ENCODE data around the gene CYP4A22.
"Not testable (repeated sequence)": the region's sequence is repeated elsewhere in the genome, so short reads cannot be mapped to it uniquely, and the experiment has no call there.

DNA sequence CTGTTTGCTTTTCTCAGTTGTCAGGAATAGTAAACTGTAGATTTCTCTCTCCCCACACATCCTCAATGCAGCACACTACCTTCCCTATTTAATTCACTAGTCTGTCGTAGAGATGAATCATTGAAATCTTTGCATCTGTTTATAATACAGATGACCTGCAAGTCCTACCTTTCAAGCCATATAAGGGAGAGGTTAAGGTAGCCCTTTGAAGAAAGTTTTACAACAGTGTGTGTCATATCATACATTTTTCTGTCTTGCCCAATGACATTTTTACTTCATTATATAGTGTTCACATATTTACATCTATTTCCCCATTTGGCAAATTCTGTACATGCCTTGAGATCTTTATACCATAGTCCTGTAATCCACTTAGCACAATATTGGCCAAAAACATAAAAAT, 9.3 kb downstream of the CYP4A22 start:
- TF ChIP-seq RAD21 (IDR thresholded peaks at IDR 0.05; ENCODE audit: low read length); SIN3A (IDR thresholded peaks at IDR 0.05; ENCODE audit: borderline replicate concordance, low read depth, low read length); USF2 (IDR thresholded peaks at IDR 0.05; ENCODE audit: borderline replicate concordance, low read depth, low read length); RCOR1 (IDR thresholded peaks at IDR 0.05; ENCODE audit: low read length); POLR2AphosphoS5 (IDR thresholded peaks at IDR 0.05; ENCODE audit: low read depth, low read length); JUND (IDR thresholded peaks at IDR 0.05); TAF1 (IDR thresholded peaks at IDR 0.05; ENCODE audit: borderline replicate concordance, low read depth, low read length); EP300 (IDR thresholded peaks at IDR 0.05; ENCODE audit: borderline replicate concordance in 1 of 2, low read depth in 1 of 2, low read length in 1 of 2); FOXM1 (IDR thresholded peaks at IDR 0.05; ENCODE audit: low read depth); TCF12 (IDR thresholded peaks at IDR 0.05): not testable (repeated sequence)
- TF ChIP-seq, protein P1, sequence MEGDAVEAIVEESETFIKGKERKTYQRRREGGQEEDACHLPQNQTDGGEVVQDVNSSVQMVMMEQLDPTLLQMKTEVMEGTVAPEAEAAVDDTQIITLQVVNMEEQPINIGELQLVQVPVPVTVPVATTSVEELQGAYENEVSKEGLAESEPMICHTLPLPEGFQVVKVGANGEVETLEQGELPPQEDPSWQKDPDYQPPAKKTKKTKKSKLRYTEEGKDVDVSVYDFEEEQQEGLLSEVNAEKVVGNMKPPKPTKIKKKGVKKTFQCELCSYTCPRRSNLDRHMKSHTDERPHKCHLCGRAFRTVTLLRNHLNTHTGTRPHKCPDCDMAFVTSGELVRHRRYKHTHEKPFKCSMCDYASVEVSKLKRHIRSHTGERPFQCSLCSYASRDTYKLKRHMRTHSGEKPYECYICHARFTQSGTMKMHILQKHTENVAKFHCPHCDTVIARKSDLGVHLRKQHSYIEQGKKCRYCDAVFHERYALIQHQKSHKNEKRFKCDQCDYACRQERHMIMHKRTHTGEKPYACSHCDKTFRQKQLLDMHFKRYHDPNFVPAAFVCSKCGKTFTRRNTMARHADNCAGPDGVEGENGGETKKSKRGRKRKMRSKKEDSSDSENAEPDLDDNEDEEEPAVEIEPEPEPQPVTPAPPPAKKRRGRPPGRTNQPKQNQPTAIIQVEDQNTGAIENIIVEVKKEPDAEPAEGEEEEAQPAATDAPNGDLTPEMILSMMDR (IDR thresholded peaks at IDR 0.05) = not testable (repeated sequence)
- TF ChIP-seq, protein P2, sequence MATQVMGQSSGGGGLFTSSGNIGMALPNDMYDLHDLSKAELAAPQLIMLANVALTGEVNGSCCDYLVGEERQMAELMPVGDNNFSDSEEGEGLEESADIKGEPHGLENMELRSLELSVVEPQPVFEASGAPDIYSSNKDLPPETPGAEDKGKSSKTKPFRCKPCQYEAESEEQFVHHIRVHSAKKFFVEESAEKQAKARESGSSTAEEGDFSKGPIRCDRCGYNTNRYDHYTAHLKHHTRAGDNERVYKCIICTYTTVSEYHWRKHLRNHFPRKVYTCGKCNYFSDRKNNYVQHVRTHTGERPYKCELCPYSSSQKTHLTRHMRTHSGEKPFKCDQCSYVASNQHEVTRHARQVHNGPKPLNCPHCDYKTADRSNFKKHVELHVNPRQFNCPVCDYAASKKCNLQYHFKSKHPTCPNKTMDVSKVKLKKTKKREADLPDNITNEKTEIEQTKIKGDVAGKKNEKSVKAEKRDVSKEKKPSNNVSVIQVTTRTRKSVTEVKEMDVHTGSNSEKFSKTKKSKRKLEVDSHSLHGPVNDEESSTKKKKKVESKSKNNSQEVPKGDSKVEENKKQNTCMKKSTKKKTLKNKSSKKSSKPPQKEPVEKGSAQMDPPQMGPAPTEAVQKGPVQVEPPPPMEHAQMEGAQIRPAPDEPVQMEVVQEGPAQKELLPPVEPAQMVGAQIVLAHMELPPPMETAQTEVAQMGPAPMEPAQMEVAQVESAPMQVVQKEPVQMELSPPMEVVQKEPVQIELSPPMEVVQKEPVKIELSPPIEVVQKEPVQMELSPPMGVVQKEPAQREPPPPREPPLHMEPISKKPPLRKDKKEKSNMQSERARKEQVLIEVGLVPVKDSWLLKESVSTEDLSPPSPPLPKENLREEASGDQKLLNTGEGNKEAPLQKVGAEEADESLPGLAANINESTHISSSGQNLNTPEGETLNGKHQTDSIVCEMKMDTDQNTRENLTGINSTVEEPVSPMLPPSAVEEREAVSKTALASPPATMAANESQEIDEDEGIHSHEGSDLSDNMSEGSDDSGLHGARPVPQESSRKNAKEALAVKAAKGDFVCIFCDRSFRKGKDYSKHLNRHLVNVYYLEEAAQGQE (IDR thresholded peaks at IDR 0.05; ENCODE audit: low read depth, low read length) = not testable (repeated sequence)
- TF ChIP-seq, protein P3, sequence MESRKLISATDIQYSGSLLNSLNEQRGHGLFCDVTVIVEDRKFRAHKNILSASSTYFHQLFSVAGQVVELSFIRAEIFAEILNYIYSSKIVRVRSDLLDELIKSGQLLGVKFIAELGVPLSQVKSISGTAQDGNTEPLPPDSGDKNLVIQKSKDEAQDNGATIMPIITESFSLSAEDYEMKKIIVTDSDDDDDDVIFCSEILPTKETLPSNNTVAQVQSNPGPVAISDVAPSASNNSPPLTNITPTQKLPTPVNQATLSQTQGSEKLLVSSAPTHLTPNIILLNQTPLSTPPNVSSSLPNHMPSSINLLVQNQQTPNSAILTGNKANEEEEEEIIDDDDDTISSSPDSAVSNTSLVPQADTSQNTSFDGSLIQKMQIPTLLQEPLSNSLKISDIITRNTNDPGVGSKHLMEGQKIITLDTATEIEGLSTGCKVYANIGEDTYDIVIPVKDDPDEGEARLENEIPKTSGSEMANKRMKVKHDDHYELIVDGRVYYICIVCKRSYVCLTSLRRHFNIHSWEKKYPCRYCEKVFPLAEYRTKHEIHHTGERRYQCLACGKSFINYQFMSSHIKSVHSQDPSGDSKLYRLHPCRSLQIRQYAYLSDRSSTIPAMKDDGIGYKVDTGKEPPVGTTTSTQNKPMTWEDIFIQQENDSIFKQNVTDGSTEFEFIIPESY (IDR thresholded peaks at IDR 0.05; ENCODE audit: borderline replicate concordance, low read depth) = not testable (repeated sequence)

Measured in SK-N-SH (cell line).